Activated CD4-positive, alpha-beta memory T cell treated with anti-CD3 and anti-CD28 coated beads, Interleukin-2, amount 10 ng/mL, durations not matched to agents 7 days and 5 days (primary cell): ENCODE results near the gene ANAPC15. TPM values are rescaled to one million over a fixed set of nuclear protein-coding genes. Genes with fewer than 3 reads are reported as not detected.

Source experiments
- CTCF ChIA-PET: fragments of 350-600 bp; sonication (Branson Sonifier 250); formaldehyde crosslinking; loops from one replicate; lab custom pipeline; 2021; ENCODE audit warnings: antibody characterized with exemption, inconsistent platforms; lab: Charles Lee
- POLR2A ChIA-PET: fragments of 350-600 bp; sonication (Branson Sonifier 250); formaldehyde crosslinking; loops from one replicate; lab custom pipeline; 2021; ENCODE audit warnings: antibody characterized with exemption; lab: Charles Lee
- DNase-seq: peaks from one replicate; pipeline ENCODE4 v3.0.0-alpha.2; 2020
- H3K27ac Mint-ChIP-seq: one replicate; pipeline ENCODE4 v1.8.0; 2021; ENCODE audit warnings: mild to moderate bottlenecking, mixed read lengths
- H3K27me3 Mint-ChIP-seq: one replicate; pipeline ENCODE4 v1.8.0; 2021; ENCODE audit warnings: mixed read lengths
- H3K36me3 Mint-ChIP-seq: one replicate; pipeline ENCODE4 v1.8.0; 2021; ENCODE audit warnings: low read depth, mixed read lengths
- H3K4me1 Mint-ChIP-seq: one replicate; pipeline ENCODE4 v1.8.0; 2021; ENCODE audit warnings: mixed read lengths
- H3K4me3 Mint-ChIP-seq: one replicate; pipeline ENCODE4 v1.8.0; 2021; ENCODE audit warnings: mild to moderate bottlenecking, mixed read lengths
- H3K9me3 Mint-ChIP-seq: one replicate; pipeline ENCODE4 v1.8.0; 2021; ENCODE audit warnings: mixed read lengths
- total RNA-seq, 2 experiments: library from RNA; stranded (reverse); gene quantifications; one replicate each; pipeline ENCODE4 v1.2.3, GENCODE V29; 2021

Gene ANAPC15
- total RNA-seq, 2 experiments from 2014 or later, result 53.0 to 58.7 TPM

DNA sequence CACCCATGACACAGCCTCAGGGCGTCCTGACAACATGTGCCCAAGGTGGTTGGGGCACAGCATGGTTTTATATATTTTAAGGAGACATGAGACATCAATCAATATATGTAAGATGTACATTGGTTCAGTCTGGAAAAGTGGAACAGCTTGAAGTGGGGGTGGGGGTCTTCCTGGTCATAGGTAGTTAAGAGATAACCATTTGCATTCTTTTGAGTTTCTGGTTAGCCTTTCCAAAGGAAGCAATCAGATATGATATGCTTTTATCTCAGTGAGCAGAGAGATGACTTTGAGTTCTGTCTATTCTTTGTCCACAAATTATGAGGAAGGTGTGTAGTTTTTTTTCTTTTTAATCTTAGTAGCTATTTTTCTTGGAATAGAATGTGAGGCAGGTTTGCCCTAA lies 10.1 kb upstream of the ANAPC15 start:
- no peaks in the 10 kb centered on the region for H3K4me1 Mint-ChIP-seq
- H3K9me3 Mint-ChIP-seq, result peaks cover 9% of the 10 kb centered on the region
- ChIA-PET POLR2A (interaction anchor here (2.3 kb wide), 1 partner anchor 10 kb away, joined by 6 read pairs; the partner anchor contains the start of gene ANAPC15), CTCF (interaction anchor here (1.0 kb wide), 1 partner anchor 36 kb away, joined by 3 read pairs; no protein-coding TSS in a partner anchor)
- no peak overlapping the region for H3K4me3 Mint-ChIP-seq
- no peak for DNase-seq
- no peak overlapping the region for H3K27ac Mint-ChIP-seq
- H3K36me3 Mint-ChIP-seq, result no peaks in the 10 kb centered on the region
- H3K27me3 Mint-ChIP-seq, result peaks cover 5% of the 10 kb centered on the region

- peaks cover 4% of the 10 kb centered on the region for H3K27me3 Mint-ChIP-seq
- peaks cover 2% of the 10 kb centered on the region for H3K9me3 Mint-ChIP-seq
- H3K36me3 Mint-ChIP-seq, result no peaks in the 10 kb centered on the region
- no peak overlapping the region for H3K4me3 Mint-ChIP-seq
- no peak for DNase-seq
- no peak overlapping the region for H3K27ac Mint-ChIP-seq
- ChIA-PET POLR2A (no interaction called here), CTCF (no interaction called here)
- H3K4me1 Mint-ChIP-seq, result no peaks in the 10 kb centered on the region
These were observed 8.4 kb upstream of the ANAPC15 start for GRCh38 chr11:72120930-72121329.

DNA sequence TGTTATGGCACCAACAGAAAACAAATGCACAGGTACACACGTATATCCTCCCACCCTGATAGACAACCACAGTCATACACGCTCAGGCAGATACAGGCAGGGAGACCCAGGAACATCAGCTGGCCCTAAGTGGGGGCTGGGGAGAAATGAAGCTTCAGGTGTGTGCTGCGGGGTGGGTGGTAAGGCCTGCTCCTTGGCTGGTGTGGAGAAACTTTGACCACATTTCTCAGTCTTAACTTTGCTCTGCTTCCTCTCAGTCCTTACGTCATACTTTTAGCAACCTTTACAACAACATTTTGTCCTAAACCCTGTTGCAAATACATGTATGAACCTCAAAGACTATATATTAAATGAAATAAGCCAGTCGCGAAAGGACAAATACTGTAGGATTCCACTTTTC lies 6.7 kb upstream of the ANAPC15 start:
- POLR2A ChIA-PET, result no interaction called here
- no peak for DNase-seq
- Mint-ChIP-seq H3K9me3 (no peaks in the 10 kb centered on the region), H3K27me3 (no peaks in the 10 kb centered on the region), H3K4me3 (no peak overlapping the region), H3K4me1 (no peaks in the 10 kb centered on the region), H3K27ac (no peak overlapping the region), H3K36me3 (no peaks in the 10 kb centered on the region)
- CTCF ChIA-PET, result interaction anchor here (1.3 to 1.6 kb wide), 2 partner anchors 25 to 94 kb away, joined by 3 to 5 read pairs; no protein-coding TSS in a partner anchor

- Mint-ChIP-seq H3K27ac (no peak overlapping the region), H3K36me3 (no peaks in the 10 kb centered on the region), H3K4me3 (no peak overlapping the region), H3K4me1 (peaks cover 16% of the 10 kb centered on the region), H3K9me3 (no peaks in the 10 kb centered on the region), H3K27me3 (no peaks in the 10 kb centered on the region)
- ChIA-PET POLR2A (interaction anchor here (1.8 kb wide), 1 partner anchor 14 kb away, joined by 3 read pairs; no protein-coding TSS in a partner anchor), CTCF (no interaction called here)
- DNase-seq, result no peak
These were observed 3.7 kb upstream of the ANAPC15 start for GRCh38 chr11:72116019-72116755.

DNA sequence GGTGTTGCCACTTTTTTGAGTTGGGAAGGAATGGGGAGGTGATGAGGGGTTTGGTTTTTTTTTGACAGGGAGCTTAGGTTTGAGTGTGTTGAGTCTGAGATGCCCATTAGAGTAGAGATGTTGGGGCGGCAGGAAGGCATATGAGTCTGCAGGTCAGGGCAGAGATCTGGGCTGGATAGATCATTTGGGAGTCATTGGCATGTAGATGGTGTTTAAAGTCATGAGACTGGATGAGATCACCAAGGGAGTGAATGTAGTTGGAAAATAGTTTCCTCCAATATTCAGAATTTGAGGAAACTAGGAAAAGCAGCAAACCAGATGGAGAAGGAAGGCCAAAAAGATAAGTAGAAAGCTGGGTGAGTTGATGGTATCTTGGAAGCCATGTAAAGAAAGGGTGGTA lies 2.1 kb upstream of the ANAPC15 start:
- H3K27ac Mint-ChIP-seq, result no peak overlapping the region

GRCh38 chr11:72112978-72113808 lies 698 bp upstream of the ANAPC15 start:
- no peak for DNase-seq
- POLR2A ChIA-PET, result interaction anchor here (0.6 to 5.5 kb wide), 20 partner anchors 9 to 321 kb away, joined by 3 to 88 read pairs (median 6); partner anchors contain the start of genes CLPB, FOLR3, INPPL1 and LAMTOR1

More for the DNA sequence above, 2.1 kb upstream of the ANAPC15 start:
- H3K4me3 Mint-ChIP-seq, result no peak overlapping the region
- CTCF ChIA-PET, result no interaction called here
- no peaks in the 10 kb centered on the region for H3K27me3 Mint-ChIP-seq
- H3K9me3 Mint-ChIP-seq, result no peaks in the 10 kb centered on the region
- POLR2A ChIA-PET, result interaction anchor here (1.8 kb wide), 1 partner anchor 12 kb away, joined by 3 read pairs; no protein-coding TSS in a partner anchor
- DNase-seq, result no peak
- H3K36me3 Mint-ChIP-seq, result peaks cover 11% of the 10 kb centered on the region
- H3K4me1 Mint-ChIP-seq, result peaks cover 22% of the 10 kb centered on the region

GRCh38 chr11:72111300-72112142 lies 974 bp downstream of the ANAPC15 start:
- peaks cover 11% of the 10 kb centered on the region for H3K36me3 Mint-ChIP-seq
- no peak for DNase-seq
- no peaks in the 10 kb centered on the region for H3K9me3 Mint-ChIP-seq
- peak overlapping the region; percentile 92 for H3K27ac Mint-ChIP-seq
- ChIA-PET POLR2A (interaction anchor here (1.2 to 5.5 kb wide), 12 partner anchors 12 to 183 kb away, joined by 3 to 88 read pairs (median 12); partner anchors contain the start of genes INPPL1, LAMTOR1, RNF121 and XNDC1N), CTCF (interaction anchor here (1.0 to 2.0 kb wide), 5 partner anchors 10 to 319 kb away, joined by 3 to 8 read pairs (median 3); no protein-coding TSS in a partner anchor)
- no peaks in the 10 kb centered on the region for H3K27me3 Mint-ChIP-seq
- H3K4me1 Mint-ChIP-seq, result peaks cover 22% of the 10 kb centered on the region
- peak overlapping the region; percentile 80 for H3K4me3 Mint-ChIP-seq

More at GRCh38 chr11:72112978-72113808, 698 bp upstream of the ANAPC15 start:
- CTCF ChIA-PET, result interaction anchor here (0.6 to 2.0 kb wide), 8 partner anchors 11 to 318 kb away, joined by 3 to 8 read pairs (median 3); no protein-coding TSS in a partner anchor
- H3K9me3 Mint-ChIP-seq, result no peaks in the 10 kb centered on the region
- peaks cover 11% of the 10 kb centered on the region for H3K36me3 Mint-ChIP-seq
- no peaks in the 10 kb centered on the region for H3K27me3 Mint-ChIP-seq
- H3K4me1 Mint-ChIP-seq, result peaks cover 22% of the 10 kb centered on the region
- peak overlapping the region; percentile 80 for H3K4me3 Mint-ChIP-seq
- H3K27ac Mint-ChIP-seq, result peak overlapping the region; percentile 92

DNA sequence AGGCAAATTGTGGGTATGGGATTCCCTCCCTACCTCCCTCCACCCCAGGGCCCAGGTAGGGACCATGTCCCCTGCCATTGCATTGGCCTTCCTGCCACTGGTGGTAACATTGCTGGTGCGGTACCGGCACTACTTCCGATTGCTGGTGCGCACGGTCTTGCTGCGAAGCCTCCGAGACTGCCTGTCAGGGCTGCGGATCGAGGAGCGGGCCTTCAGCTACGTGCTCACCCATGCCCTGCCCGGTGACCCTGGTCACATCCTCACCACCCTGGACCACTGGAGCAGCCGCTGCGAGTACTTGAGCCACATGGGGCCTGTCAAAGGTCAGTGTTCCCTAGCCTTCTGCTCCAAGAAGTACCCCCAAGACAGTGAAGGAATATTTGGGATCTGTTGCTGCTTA lies 6.6 kb downstream of the ANAPC15 start, which contains the start of gene TOMT:
TSS of gene TOMT (plus strand) at position 37 of the 400 bp plus-strand sequence. CDS start at position 65, 28 bp downstream.
- Mint-ChIP-seq H3K36me3 (peaks cover 24% of the 10 kb centered on the region), H3K27me3 (no peaks in the 10 kb centered on the region), H3K4me3 (no peak within 1 kb of the TSS), H3K9me3 (no peaks in the 10 kb centered on the region), H3K4me1 (peaks cover 34% of the 10 kb centered on the region), H3K27ac (no peak within 1 kb of the TSS)
- ChIA-PET CTCF (no interaction called here), POLR2A (interaction anchor here (1.7 kb wide), 1 partner anchor 178 kb away, joined by 4 read pairs; the partner anchor contains the start of gene XNDC1N)
- no peak for DNase-seq

- POLR2A ChIA-PET, result interaction anchor here (1.1 to 8.9 kb wide), 2 partner anchors 8 to 11 kb away, joined by 3 to 88 read pairs; partner anchors contain the start of gene ANAPC15
- CTCF ChIA-PET, result no interaction called here
- H3K27ac Mint-ChIP-seq, result peak overlapping the region; percentile 84
- H3K27me3 Mint-ChIP-seq, result no peaks in the 10 kb centered on the region
- peaks cover 40% of the 10 kb centered on the region for H3K4me1 Mint-ChIP-seq
- no peak for DNase-seq
- H3K9me3 Mint-ChIP-seq, result no peaks in the 10 kb centered on the region
- H3K4me3 Mint-ChIP-seq, result peak overlapping the region; percentile 87
- H3K36me3 Mint-ChIP-seq, result peaks cover 26% of the 10 kb centered on the region
These were observed 8.7 kb downstream of the ANAPC15 start for GRCh38 chr11:72103754-72104167.

DNA sequence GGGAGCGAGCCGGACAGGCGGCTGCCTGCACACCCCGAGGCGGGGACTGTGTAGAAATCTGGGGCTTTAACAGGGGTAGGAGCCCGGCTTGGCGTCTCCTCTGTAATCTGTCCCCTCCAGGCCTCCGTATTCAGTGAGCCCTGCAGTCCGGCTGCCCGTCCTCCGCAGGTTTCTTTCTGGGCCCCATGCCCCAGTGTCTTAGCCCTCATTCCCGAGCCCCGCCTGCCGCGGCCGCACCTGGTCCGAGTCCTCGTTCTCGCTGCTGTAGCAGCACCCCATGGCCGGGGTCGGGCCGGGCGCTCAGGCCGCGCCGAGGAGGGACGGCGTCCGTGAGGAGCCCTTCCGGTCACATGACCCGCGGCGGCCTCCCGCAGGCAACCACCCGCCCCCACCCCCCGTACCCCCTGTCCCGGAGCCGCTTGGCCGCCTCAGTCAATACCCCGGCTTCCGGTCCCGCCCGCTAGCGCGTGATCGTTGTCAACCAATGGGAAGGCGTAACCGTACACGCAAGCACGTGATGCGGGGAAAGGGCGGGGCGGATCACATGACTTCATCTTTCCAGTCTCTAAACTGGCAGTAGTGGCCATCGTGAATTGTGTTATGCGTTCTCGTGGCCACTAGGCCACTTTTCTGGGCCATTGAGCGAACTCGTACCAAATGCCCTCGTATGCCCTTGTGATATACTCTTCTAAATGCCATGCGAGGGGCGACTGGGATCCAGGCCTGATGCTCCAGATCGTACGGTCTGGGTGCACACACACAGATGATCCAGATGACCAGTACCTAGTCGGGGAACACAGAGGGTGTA lies 9.3 kb downstream of the ANAPC15 start, which contains the start of gene LAMTOR1:
TSS of gene LAMTOR1 (minus strand) at position 352 of the 808 bp plus-strand sequence. CDS start at position 279, 73 bp downstream.
- H3K4me1 Mint-ChIP-seq, result peaks cover 40% of the 10 kb centered on the region
- CTCF ChIA-PET, result interaction anchor here (1.2 to 4.3 kb wide), 2 partner anchors 10 to 12 kb away, joined by 4 to 20 read pairs; no protein-coding TSS in a partner anchor
- H3K27ac Mint-ChIP-seq, result peak within 1 kb of the TSS; percentile 84
- peak; percentile 99 for DNase-seq
- H3K36me3 Mint-ChIP-seq, result peaks cover 32% of the 10 kb centered on the region
- peak within 1 kb of the TSS; percentile 87 for H3K4me3 Mint-ChIP-seq
- no peaks in the 10 kb centered on the region for H3K9me3 Mint-ChIP-seq
- no peaks in the 10 kb centered on the region for H3K27me3 Mint-ChIP-seq
- POLR2A ChIA-PET, result interaction anchor here (0.7 to 8.9 kb wide), 14 partner anchors 9 to 175 kb away, joined by 3 to 88 read pairs (median 6); partner anchors contain the start of genes ANAPC15 and XNDC1N

- H3K27ac Mint-ChIP-seq, result peak overlapping the region; percentile 84
- H3K4me1 Mint-ChIP-seq, result peaks cover 42% of the 10 kb centered on the region
- H3K36me3 Mint-ChIP-seq, result peaks cover 38% of the 10 kb centered on the region
- CTCF ChIA-PET, result interaction anchor here (1.2 to 4.3 kb wide), 3 partner anchors 9 to 12 kb away, joined by 4 to 20 read pairs (median 8); partner anchors contain the start of gene ANAPC15
- POLR2A ChIA-PET, result interaction anchor here (0.7 to 8.9 kb wide), 14 partner anchors 9 to 175 kb away, joined by 3 to 88 read pairs (median 6); partner anchors contain the start of genes ANAPC15 and XNDC1N
- no peaks in the 10 kb centered on the region for H3K9me3 Mint-ChIP-seq
- H3K27me3 Mint-ChIP-seq, result no peaks in the 10 kb centered on the region
- DNase-seq, result no peak
- H3K4me3 Mint-ChIP-seq, result peak overlapping the region; percentile 87
These were observed 9.9 kb downstream of the ANAPC15 start for GRCh38 chr11:72102631-72102945.
